COLO829 (cell line): ENCODE results near the gene MICAL1.

ENCODE experiments used
- DNase-seq: peaks from one replicate; pipeline ENCODE4 v3.0.0; 2012; ENCODE audit warnings: low spot score

Gene MICAL1

GRCh38 chr6:109428889-109429477 lies 26.6 kb downstream of the MICAL1 start:
- no peak for DNase-seq

GRCh38 chr6:109424946-109425345 lies 30.6 kb downstream of the MICAL1 start:
- no peak for DNase-seq

GRCh38 chr6:109421184-109421583 lies 34.4 kb downstream of the MICAL1 start:
- DNase-seq, result no peak

- DNase-seq, result no peak
These were observed 34.8 kb downstream of the MICAL1 start for GRCh38 chr6:109420751-109421150.

GRCh38 chr6:109417646-109418045 lies 37.9 kb downstream of the MICAL1 start:
- no peak for DNase-seq

GRCh38 chr6:109411034-109411433 lies 44.5 kb downstream of the MICAL1 start:
- DNase-seq, result no peak

- DNase-seq, result no peak
These were observed 49.4 kb downstream of the MICAL1 start for GRCh38 chr6:109406196-109406595.

- DNase-seq, result no peak
These were observed 58.6 kb downstream of the MICAL1 start for GRCh38 chr6:109397020-109397419.

GRCh38 chr6:109396046-109396718 lies 59.4 kb downstream of the MICAL1 start:
- DNase-seq, result no peak
